ENCODE data around the gene TTC9B.
"Not testable (repeated sequence)": the region's sequence is repeated elsewhere in the genome, so short reads cannot be mapped to it uniquely, and the experiment has no call there.

TTC9B gene

DNA sequence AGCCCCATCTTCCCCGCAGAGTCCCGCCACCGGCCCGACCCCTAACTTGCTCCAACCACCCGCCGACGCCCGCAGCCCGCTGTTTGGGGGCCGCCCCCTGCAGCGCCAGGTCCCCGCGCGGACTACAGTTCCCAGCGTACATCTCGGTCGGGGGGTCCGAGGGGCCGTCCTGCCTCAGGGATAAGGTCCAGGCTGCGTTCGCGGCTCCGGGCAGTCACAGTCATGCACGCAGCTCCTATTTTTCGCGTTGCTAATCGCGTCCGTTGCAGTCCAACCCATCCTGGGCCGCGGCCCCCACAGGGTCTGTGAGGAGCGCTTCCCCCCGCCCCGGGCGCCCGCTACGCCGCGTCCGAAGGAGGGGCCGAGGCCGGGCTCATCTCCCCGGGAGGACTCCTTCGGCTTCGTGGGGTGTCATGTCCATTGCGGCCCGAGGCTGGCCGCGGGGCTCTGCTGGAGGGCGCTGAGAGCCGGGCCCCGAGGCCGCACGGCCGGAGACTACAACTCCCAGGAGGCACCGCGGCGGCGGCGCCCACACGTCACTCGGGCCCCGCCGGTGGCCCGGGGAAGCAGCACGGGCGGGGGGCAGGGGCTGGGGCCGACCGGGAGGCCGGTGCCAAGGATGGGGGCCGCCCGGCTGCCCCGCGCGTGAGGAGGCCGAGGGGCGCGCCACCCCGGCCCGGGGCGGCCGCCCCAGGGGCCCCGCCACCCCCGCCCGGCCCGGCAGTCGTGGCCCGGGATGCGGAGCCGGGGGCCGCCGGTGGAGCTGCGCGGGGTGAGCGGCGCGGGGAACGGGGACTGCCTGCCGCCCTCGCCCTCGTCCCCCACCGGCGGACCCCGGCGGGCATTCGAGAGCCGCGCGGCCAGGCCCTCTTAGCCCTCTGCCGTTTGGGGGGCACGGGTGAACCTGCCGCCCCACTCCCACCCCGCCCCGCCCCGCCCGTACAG lies 27.0 kb downstream of the TTC9B start, which contains the start of gene MAP3K10:
MAP3K10 (plus strand) TSS at position 536 of the 945 bp plus-strand sequence. CDS start 606 bp downstream, outside the sequence.
- no peak for TF ChIP-seq CTCF (IDR thresholded peaks at IDR 0.05; ENCODE audit: low read length, missing control alignments)
- H3K4me3 ChIP-seq (replicated peaks; ENCODE audit: low read depth, low read length), result peak within 1 kb of the TSS; percentile 87
- peak; percentile 60 for DNase-seq (ENCODE audit: low read depth)

GRCh38 chr19:40184273-40184672 lies 33.9 kb downstream of the TTC9B start:
- TF ChIP-seq CTCF (IDR thresholded peaks at IDR 0.05; ENCODE audit: low read length, missing control alignments), result no peak
- DNase-seq (ENCODE audit: low read depth), result no peak
- H3K4me3 ChIP-seq (replicated peaks; ENCODE audit: low read depth, low read length), result no peak overlapping the region

DNA sequence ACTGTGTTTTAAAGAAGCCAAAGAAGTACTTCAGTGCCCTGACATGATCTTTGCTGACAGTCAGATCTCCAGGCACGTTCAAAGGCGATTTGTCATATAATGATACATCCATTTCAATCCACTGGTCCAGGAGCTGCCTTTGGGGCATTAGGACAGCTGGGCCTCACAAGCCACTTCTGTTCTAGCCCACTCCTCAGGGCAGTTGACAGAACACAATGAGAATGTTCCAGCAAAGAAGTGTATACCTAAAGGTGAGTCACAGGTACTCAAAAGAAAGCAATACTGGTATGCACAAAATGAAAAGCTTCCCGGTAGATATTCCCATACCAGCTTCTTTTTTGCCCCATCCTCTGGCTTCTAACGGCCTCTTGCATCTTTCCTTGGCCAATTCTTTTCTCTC lies 39.4 kb downstream of the TTC9B start:
- no peak for DNase-seq (ENCODE audit: low read depth)
- no peak overlapping the region for H3K4me3 ChIP-seq (replicated peaks; ENCODE audit: low read depth, low read length)
- TF ChIP-seq CTCF (IDR thresholded peaks at IDR 0.05; ENCODE audit: low read length, missing control alignments), result no peak

GRCh38 chr19:40177286-40178070 lies 40.7 kb downstream of the TTC9B start:
- H3K4me3 ChIP-seq (replicated peaks; ENCODE audit: low read depth, low read length), result no peak overlapping the region
- DNase-seq (ENCODE audit: low read depth), result no peak
- no peak for TF ChIP-seq CTCF (IDR thresholded peaks at IDR 0.05; ENCODE audit: low read length, missing control alignments)

- H3K4me3 ChIP-seq (replicated peaks; ENCODE audit: low read depth, low read length), result no peak overlapping the region
- TF ChIP-seq CTCF (IDR thresholded peaks at IDR 0.05; ENCODE audit: low read length, missing control alignments), result no peak
- DNase-seq (ENCODE audit: low read depth), result no peak
These were observed 42.4 kb downstream of the TTC9B start for GRCh38 chr19:40175820-40176219.

- no peak overlapping the region for H3K4me3 ChIP-seq (replicated peaks; ENCODE audit: low read depth, low read length)
- no peak for TF ChIP-seq CTCF (IDR thresholded peaks at IDR 0.05; ENCODE audit: low read length, missing control alignments)
- peak; percentile 9 for DNase-seq (ENCODE audit: low read depth)
These were observed 44.1 kb downstream of the TTC9B start for GRCh38 chr19:40174092-40174491.

- not testable (repeated sequence) for H3K4me3 ChIP-seq (replicated peaks; ENCODE audit: low read depth, low read length); DNase-seq (ENCODE audit: low read depth)
These were observed 46.9 kb downstream of the TTC9B start for GRCh38 chr19:40171293-40171692.

- not testable (repeated sequence) for DNase-seq (ENCODE audit: low read depth); H3K4me3 ChIP-seq (replicated peaks; ENCODE audit: low read depth, low read length)
These were observed 47.7 kb downstream of the TTC9B start for GRCh38 chr19:40170303-40170989.

DNA sequence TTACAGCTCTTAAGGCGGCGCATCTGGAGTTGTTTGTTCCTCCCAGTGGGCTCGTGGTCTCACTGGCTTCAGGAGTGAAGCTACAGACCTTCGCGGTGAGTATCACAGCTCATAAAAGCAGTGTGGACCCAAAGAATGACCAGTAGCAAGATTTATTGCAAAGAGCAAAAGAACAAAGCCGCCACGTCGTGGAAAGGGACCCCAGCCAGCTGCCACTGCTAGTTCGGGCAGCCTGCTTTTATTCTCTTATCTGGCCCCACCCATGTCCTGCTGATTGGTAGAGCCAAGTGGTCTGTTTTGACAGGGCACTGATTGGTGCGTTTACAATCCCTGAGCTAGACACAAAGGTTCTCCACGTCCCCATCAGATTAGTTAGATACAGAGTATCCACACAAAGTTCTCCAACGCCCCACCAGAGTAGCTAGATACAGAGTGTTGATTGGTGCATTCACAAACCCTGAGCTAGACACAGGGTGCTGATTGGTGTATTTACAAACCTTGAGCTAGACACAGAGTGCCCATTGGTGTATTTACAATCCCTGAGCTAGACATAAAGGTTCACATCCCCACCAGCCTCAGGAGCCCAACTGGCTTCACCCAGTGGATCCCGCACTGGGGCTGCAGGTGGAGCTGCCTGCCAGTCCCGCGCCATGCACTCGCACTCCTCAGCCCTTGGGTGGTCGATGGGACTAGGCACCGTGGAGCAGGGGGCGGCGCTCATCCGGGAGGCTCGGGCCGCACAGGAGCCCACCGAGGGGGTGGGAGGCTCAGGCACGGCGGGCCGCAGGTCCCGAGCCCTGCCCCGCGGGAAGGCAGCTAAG lies 48.5 kb downstream of the TTC9B start:
- not testable (repeated sequence) for DNase-seq (ENCODE audit: low read depth); H3K4me3 ChIP-seq (replicated peaks; ENCODE audit: low read depth, low read length)
